Smooth muscle cell of trachea (primary cell): Measurements from ENCODE around the gene CARF. TPM values are rescaled to one million over a fixed set of nuclear protein-coding genes. Genes with fewer than 3 reads are reported as not detected.

Experiments used
- total RNA-seq: library from RNA; depleted of rRNA; stranded (reverse); fragments of >200 nt; gene quantifications from 2 replicates; pipeline ENCODE4 v1.2.1, GENCODE V29; 2014

The CARF gene, protein sequence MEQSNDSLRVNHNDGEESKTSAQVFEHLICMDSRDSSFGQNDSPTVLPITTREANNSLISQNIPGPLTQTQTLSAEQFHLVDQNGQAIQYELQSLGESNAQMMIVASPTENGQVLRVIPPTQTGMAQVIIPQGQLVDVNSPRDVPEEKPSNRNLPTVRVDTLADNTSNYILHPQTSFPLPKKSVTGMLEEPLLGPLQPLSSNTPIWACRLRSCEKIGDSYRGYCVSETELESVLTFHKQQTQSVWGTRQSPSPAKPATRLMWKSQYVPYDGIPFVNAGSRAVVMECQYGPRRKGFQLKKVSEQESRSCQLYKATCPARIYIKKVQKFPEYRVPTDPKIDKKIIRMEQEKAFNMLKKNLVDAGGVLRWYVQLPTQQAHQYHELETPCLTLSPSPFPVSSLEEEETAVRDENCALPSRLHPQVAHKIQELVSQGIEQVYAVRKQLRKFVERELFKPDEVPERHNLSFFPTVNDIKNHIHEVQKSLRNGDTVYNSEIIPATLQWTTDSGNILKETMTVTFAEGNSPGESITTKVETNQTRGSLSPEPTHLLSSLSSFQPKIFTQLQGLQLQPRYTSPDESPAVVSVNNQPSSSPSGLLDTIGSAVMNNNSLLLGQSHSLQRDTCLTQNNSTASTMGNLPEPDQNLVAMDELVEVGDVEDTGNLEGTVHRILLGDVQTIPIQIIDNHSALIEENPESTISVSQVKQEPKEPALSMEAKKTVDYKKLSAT
- 7.3 and 7.6 TPM in 2 replicates for total RNA-seq

DNA sequence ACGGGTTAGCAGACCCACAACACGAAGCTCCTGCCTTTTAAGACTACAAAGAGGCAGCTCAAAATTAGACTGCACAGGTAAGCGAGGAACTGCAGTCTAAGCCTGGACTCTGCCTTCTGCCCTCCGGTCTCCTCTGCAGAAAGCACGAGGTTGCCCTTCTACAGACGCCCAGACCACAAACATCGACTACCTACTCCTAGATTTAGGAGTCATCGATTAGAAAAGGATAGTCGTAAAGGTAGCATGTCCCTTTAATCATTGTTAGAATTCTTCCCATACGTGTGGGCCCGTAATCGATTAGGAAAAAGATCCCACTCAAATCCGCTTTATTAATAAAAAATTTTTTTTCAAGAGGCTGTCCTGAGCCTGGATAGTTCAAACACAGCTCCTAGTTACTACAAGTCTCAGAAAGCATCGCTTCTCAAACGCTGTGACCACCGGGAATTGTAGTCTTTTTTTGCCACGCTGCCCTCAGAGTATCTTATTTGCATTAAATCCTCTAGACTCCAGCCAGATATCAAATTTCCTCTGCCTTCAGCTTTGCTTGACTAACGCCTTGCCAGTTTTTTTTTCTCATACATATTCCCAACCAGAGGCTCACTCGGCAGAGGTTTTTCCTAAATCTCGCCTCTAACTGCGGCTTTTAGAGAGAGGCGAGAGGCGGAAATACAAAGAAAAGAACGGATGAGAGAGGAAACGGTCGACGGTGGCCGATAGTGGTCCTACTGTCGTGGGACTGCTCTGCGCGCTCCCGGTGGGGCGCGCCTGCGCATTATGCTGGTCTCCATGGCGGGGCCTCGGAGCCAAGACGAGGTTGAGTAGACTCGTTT, at the start of gene CARF, which contains the start of gene WDR12:
Gene CARF, plus strand, starts transcription at position 764 of the 830 bp plus-strand sequence. CDS start 29,628 bp downstream, outside the sequence.
Gene WDR12, minus strand, starts transcription at position 162 of the 830 bp plus-strand sequence. CDS start 197 bp downstream, outside the sequence.

DNA sequence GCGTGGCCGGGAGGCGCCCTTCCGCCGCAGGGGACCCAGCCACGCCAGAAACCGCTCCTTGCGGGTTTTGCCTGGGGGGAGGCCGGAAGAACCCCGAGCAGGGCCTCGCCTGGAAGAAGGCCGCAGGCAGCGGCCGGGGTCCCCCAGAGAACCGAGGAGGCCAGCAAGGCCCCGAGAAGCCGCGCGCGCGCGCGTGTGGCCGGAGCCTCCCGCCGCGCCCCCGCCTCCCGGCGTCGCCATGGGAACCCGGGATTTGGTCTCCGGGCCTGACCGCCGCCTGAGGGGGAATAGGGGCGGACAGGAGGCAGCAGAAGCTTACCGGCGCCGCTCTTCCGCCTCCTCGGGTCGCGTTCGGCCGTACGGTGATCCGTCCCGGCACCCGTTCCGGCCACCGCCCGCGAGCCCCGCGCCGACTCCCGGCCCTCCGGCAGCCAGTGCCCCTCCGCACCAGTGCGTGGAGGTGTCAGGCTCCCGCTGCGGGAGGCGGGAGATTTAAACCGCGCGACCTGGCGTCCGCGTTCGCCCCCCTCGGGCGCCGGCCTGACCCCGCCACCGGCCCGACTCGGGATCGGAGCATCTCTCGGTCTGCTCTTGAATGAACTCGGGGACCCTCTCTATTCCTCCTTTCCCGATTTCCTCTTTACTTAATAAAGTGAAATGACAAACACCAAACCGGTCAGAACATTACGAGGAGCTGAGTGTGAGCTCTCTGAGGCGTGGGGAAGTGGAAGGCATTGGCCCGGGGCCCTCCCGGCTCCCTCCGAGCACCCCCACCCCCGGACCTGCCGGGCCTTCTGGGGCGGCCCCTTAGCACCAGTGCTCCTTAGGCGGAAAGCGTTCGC, 40.6 kb upstream of the CARF start, which contains the start of gene ICA1L:
Gene ICA1L, minus strand, starts transcription at position 467 of the 842 bp plus-strand sequence. CDS start 42,757 bp downstream, outside the sequence.

DNA sequence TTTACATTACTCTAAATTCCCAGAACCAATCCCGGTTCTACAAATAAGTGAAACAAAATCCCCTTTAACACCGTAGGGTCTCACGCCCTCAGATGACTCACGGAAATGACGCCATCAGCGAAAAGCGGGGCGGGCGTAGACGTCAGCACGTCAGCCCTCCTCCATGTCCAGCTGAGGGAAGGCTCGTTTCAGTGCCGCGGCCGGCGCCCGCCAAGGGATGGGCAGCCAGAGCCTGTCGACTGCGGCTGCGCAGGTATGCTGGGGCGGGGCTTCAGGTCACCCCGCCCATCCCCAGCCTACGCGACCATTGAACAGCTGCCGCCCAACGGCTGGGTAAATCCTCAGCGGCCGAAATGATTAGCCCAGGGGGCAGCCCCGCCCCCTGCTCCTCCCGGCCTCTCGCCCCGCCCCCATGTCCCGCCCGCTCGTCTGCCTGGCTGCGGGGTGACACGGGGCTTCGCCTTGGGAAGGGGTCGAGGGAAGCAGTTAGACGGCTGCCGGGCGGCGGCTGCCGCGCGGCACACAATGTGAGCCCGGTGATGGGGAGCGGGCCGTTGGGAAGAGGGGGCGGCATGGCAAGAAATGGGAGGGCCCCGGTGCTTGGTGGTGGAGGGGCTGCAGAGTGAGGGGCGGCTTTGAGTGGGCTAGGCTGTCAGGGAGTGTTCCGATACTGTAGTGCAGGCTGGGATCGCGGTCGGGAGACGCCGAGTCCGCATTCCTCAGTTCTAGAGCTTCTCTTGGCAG, 102.6 kb downstream of the CARF start, which contains the start of gene NBEAL1:
Gene NBEAL1, plus strand, starts transcription at position 420 of the 744 bp plus-strand sequence. CDS start 1,510 bp downstream, outside the sequence.

Other genes with a start within 250 kb of the CARF start
- gene ICA1L, start 40.5 kb upstream of the CARF start, total RNA-seq = 3.6 and 7.1 TPM in 2 replicates
- 22.3 and 29.1 TPM in 2 replicates for gene WDR12, start 602 bp upstream of the CARF start, total RNA-seq
- gene NBEAL1, start 102.6 kb downstream of the CARF start, total RNA-seq = 44.2 and 48.0 TPM in 2 replicates